ENCODE data around the gene ACAT2.
A peak's percentile ranks its signal among the peaks of the same experiment; 100 is the strongest.
"Not testable (repeated sequence)": the region's sequence is repeated elsewhere in the genome, so short reads cannot be mapped to it uniquely, and the experiment has no call there.

ACAT2 gene

GRCh38 chr6:159762681-159763293 lies 942 bp downstream of the ACAT2 start:
- DNase-seq (ENCODE audit: low read depth in 3 of 3, low spot score in 1 of 3): no peak

GRCh38 chr6:159766906-159767305 lies 5.1 kb downstream of the ACAT2 start:
- no peak for DNase-seq (ENCODE audit: low read depth in 3 of 3, low spot score in 1 of 3)

- DNase-seq (ENCODE audit: low read depth in 3 of 3, low spot score in 1 of 3): no peak
Measured at GRCh38 chr6:159769470-159769869, 7.6 kb downstream of the ACAT2 start.

DNA sequence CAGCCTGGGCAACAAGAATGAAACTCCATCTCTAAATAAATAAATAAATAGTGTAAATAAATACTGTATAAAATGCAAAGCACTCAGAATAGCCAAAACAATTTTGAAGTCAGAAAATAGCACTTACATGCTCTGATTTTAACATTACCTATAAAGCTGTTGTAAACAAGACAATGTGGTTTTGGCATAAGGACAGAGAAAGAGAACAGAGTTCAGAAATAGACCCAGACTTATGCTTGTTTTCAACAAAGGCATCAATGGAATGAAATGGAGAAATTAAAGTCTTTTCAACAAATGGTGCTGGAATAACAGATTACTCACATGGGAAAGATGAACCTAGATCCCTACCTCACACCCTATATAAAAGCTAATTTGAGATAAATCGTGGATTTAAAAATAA lies 10.4 kb downstream of the ACAT2 start:
- no peak for DNase-seq (ENCODE audit: low read depth in 3 of 3, low spot score in 1 of 3)

GRCh38 chr6:159777240-159777904 lies 15.5 kb downstream of the ACAT2 start:
- DNase-seq (ENCODE audit: low read depth in 3 of 3, low spot score in 1 of 3): no peak

DNA sequence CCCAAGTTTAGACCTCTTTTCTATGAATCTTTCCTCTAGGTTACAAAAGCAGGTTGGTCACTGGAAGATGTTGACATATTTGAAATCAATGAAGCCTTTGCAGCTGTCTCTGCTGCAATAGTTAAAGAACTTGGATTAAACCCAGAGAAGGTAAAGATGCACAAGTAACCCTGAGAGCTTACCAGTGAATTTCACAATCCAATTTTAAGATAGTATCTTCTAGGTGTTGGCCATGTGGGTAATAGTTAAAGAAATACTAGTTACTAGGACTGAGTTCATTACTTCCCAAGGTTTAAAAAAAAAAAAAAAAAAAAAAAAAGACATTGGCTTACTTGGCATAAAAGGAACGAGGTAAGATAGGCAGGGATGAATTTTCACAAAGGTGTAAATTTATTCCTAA lies 16.3 kb downstream of the ACAT2 start:
- no peak for DNase-seq (ENCODE audit: low read depth in 3 of 3, low spot score in 1 of 3)

GRCh38 chr6:159778542-159779103 lies 16.8 kb downstream of the ACAT2 start:
- DNase-seq (ENCODE audit: low read depth in 3 of 3, low spot score in 1 of 3): no peak

DNA sequence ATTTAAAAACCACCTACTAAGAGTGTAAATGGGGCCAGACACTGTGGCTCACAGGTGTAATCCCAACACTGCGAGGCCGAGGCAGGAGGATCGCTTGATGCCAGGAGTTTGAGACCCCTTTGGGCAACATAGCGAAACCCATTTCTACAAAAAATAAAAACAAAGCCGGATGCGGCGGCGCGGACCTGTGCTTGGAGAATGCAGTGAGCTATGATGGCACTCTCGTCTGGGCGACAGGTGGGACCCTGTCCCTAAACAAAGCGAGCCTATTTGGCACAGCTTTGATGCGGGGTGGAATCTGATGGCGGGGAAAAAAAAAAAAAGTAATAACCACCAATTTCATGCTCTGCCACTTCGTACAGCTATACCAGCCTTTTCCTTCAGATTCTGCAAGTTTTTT lies 26.4 kb downstream of the ACAT2 start:
- no peak for DNase-seq (ENCODE audit: low read depth in 3 of 3, low spot score in 1 of 3)

GRCh38 chr6:159788753-159789376 lies 27.0 kb downstream of the ACAT2 start:
- DNase-seq (ENCODE audit: low read depth in 3 of 3, low spot score in 1 of 3): peak in 1 of 3 donors; percentile 4

GRCh38 chr6:159789377-159790148 lies 27.7 kb downstream of the ACAT2 start, which contains the start of gene TCP1:
TSS of gene TCP1 (minus strand) at chr6:159789602. CDS start at chr6:159789468, 134 bp downstream.
- DNase-seq (ENCODE audit: low read depth in 3 of 3, low spot score in 1 of 3): peak; percentile 95 to 96 (median 96)

DNA sequence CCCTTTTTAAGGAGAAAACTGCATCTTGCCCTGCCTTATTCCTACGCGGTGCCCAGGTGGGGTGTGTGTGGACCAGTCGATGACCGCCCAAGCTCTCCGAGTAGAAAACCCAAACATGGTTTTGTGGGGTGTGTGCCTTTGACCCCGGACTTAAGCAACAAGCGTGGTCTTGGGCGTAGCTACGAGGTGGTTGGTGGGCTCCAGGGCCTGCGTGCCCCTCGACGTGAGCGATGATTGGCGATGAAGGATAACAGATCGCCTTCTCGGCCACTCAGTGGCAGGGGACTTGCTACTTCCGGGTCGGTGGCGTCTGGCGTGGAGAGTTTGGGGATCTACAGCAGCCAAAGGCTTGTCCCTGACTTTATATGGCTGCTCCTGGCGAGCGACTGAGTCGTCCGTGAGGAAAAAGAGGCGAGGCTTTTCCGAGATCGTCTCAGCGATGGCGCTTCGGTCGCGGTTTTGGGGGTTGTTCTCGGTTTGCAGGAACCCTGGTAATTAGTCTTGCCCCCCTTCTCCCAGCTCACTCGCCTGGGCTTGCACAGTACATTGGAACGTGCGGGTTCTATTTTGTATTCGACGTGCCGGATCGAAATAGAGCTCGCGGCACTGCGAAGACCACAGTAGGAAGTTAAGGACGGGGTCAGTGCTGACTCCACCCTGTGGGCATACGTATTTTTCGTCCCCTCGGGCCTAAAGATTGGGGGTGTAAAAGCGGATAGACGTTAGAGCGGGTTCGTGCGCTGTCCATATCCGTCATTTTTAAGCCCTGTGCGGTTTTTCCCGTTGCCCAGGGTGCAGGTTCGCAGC lies 28.5 kb downstream of the ACAT2 start, which contains the start of gene MRPL18:
Gene MRPL18, plus strand, starts transcription at position 319 of the 807 bp plus-strand sequence. Its CDS starts 121 bp downstream, at position 440.
- peak; percentile 69 to 71 (median 70) for DNase-seq (ENCODE audit: low read depth in 3 of 3, low spot score in 1 of 3)

DNA sequence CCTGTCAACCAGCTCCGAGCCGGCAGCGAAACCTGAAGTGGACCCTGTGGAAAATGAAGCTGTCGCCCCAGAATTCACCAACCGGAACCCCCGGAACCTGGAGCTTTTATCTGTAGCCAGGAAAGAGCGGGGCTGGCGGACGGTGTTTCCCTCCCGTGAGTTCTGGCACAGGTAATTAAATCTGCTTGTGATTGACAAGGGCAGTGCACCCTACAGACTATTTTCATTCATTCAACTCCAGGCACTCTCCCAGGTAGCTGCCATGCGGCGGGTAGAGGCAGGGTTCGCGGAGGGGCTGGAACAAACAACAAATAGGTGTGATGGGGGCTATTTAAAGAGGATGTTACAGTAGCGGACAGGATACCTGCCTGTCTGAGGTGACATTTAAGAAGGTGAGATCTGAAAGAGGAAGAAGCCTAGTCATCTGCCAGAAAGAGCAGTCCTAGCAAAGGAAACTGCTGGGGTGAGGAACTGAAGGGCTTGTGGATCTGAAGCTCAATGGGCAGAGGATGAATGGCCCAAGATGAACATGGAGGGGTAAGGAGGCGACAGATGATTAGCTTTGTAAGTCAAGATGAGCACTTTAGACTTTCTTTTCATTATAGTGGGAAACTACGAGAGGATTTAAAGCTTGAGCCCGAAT lies 29.2 kb downstream of the ACAT2 start:
- no peak for DNase-seq (ENCODE audit: low read depth in 3 of 3, low spot score in 1 of 3)

GRCh38 chr6:159794976-159795375 lies 33.1 kb downstream of the ACAT2 start:
- DNase-seq (ENCODE audit: low read depth in 3 of 3, low spot score in 1 of 3): not testable (repeated sequence)

- DNase-seq (ENCODE audit: low read depth in 3 of 3, low spot score in 1 of 3): no peak
Measured at GRCh38 chr6:159797554-159797953, 35.7 kb downstream of the ACAT2 start.

GRCh38 chr6:159800141-159800865 lies 38.5 kb downstream of the ACAT2 start, which contains the start of gene PNLDC1:
TSS of gene PNLDC1 (plus strand) at chr6:159800276. CDS start at chr6:159800308, 32 bp downstream.
- no peak for DNase-seq (ENCODE audit: low read depth in 3 of 3, low spot score in 1 of 3)

GRCh38 chr6:159801935-159802334 lies 40.1 kb downstream of the ACAT2 start:
- DNase-seq (ENCODE audit: low read depth in 3 of 3, low spot score in 1 of 3): no peak

GRCh38 chr6:159804504-159804903 lies 42.7 kb downstream of the ACAT2 start:
- no peak for DNase-seq (ENCODE audit: low read depth in 3 of 3, low spot score in 1 of 3)

GRCh38 chr6:159805440-159806020 lies 43.7 kb downstream of the ACAT2 start:
- DNase-seq (ENCODE audit: low read depth in 3 of 3, low spot score in 1 of 3): no peak

DNA sequence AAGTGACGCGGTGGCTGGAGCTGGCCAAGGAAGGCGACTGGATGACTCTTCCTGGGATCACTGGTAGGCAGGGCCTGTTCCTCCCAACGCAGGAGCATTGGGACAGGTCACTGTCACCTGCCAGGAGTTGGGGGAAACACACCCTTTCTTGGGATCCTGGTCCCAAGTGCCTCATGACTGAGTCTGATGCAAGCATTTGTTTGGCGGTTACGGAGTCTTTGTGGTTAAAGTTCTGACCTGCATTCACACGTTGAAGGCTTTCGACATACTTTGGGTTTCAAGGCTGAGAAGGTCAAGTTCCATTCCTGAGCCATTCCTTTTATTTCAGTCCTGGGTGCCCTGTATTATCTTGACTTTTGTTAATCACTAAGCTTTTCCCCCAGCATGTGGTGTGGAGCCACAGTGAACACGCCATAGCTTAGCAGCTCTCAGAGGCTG lies 44.2 kb downstream of the ACAT2 start:
- DNase-seq (ENCODE audit: low read depth in 3 of 3, low spot score in 1 of 3): no peak
